Aorta (tissue), 5 donors: ENCODE data around the gene MTCP1. TPM values are rescaled to one million over a fixed set of nuclear protein-coding genes. Genes with fewer than 3 reads are reported as not detected.

Experiments used
- ATAC-seq: fragments of 200-7000 bp; cut with Tn5 transposase; one replicate; pipeline ENCODE4 v1.9.1; 2022; ENCODE audit warnings: moderate library complexity; ENCODE audit not compliant: low FRiP score
- DNase-seq, 2 donors: peaks; one replicate each; pipeline ENCODE4 v3.0.0-alpha.2; 2020
- H3K27ac ChIP-seq, 2 donors: one replicate each; pipeline ENCODE4 v1.5.1; 2013; ENCODE audit warnings: low read length in 2 of 2, mild to moderate bottlenecking in 2 of 2, moderate library complexity in 2 of 2, control low read depth in 1 of 2, inconsistent platforms in 1 of 2, low read depth in 1 of 2
- H3K27me3 ChIP-seq, 2 donors: one replicate each; pipeline ENCODE4 v1.6.1; 2013; ENCODE audit warnings: control low read depth in 1 of 2, low read length in 1 of 2, mild to moderate bottlenecking in 1 of 2, moderate library complexity in 1 of 2; ENCODE audit not compliant: insufficient read depth in 2 of 2, control insufficient read depth in 1 of 2
- H3K36me3 ChIP-seq, 2 donors: one replicate each; pipeline ENCODE4 v1.6.1; 2013; ENCODE audit warnings: control low read depth in 1 of 2, low read length in 1 of 2, mild to moderate bottlenecking in 1 of 2; ENCODE audit not compliant: insufficient read depth in 2 of 2, control insufficient read depth in 1 of 2
- H3K4me1 ChIP-seq, 2 donors: one replicate each; pipeline ENCODE4 v1.6.1; 2013; ENCODE audit warnings: low read length in 2 of 2, control low read depth in 1 of 2, mild to moderate bottlenecking in 1 of 2, moderate library complexity in 1 of 2; ENCODE audit not compliant: insufficient read depth in 2 of 2, control insufficient read depth in 1 of 2
- H3K4me3 ChIP-seq, 2 donors: one replicate each; pipeline ENCODE4 v1.5.1; 2013; ENCODE audit warnings: low read length in 2 of 2, control low read depth in 1 of 2, mild to moderate bottlenecking in 1 of 2
- H3K9me3 ChIP-seq: one replicate; pipeline ENCODE4 v1.6.1; 2013; ENCODE audit warnings: mild to moderate bottlenecking, low read length; ENCODE audit not compliant: control insufficient read depth
- WGBS, 2 donors: extraction: QIAGEN DNeasy Blood & Tissue Kit; methylation state at CpG; one replicate each; pipeline ENCODE4 v1.1.7; 2013; 5-methylcytosine and 5-hydroxymethylcytosine counted together
- intact Hi-C, 2 donors: fragments of 100-400 bp; cut with DNase I; formaldehyde crosslinking; loops; one replicate each; pipeline versions ENCODE4 v1.14.2 to v1.15.0; 2022
- polyA plus RNA-seq, 2 donors: library from polyadenylated mRNA; stranded (reverse); fragments of 200-250 nt; gene quantifications; one replicate each; pipeline ENCODE4 v1.2.3, GENCODE V29; 2013
- total RNA-seq, 2 donors: library from RNA; stranded (reverse); fragmentation: NEBNext Ultra II Directional; extraction: Animal tissue kit (Norgen Biotek cat#: 25700); gene quantifications; one replicate each; pipeline ENCODE4 v1.2.1, GENCODE V29; 2021
- donor health status: healthy with polysubstance abuse.
- donor health status: Bipolar disorder and iron deficiency.
- donor health status: DM: no; HTN: no; CAD: no.
- donor health status: DM: no; HTN: no; CAD: no.
- donor health status: DM: yes; HTN: yes; CAD: no.

Gene MTCP1
- total and polyA plus RNA-seq, 4 donors = 19.6 to 29.9 (median 21.9) TPM

DNA sequence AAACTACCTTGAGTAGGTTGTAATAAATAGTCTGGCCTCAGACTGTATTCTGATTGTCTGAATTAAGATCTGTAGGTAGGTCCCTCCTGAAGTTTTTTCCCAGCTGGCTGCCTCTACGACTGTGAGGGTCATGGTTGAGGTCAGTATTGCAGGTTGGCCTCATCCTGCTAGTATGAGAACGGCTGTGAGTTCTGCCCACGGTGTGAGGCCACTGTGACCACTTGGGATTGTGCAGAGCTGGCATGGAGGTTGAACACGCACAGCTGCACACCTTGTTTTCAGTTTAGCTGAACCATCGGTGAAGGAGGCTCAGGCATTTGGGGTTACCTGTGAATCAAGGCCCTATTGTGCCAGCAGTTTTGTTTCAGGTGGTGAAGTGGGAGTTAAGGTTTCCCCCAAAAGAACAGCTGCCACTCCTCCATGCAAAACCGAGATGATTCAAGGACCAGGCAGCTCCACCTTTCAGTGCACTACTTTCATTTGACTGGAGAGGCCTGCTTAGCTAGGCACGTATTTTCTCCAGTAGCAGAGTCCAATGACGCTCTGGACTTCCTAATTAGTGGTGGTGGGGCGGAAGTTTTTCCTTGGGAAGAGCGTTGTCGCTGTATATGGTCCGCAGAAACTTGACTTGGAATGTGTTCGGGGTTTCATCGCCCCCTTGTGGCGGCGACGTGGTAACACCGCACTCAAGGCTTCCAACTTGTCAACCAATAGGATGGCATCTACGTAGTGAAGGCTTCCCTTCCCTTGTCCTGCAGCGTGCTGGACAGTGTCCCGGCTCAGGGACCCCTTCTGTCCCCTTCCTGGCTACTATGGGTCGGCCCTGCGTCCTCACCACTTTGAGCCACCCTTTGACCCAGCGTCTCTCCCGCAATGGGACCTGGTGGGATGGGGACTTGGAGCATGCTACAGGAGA is 13.8 kb downstream of the MTCP1 start:
- Histone ChIP-seq H3K9me3 (no peaks in the 10 kb centered on the region), H3K36me3 (peaks cover 0 to 4% of the 10 kb centered on the region in 2 donors), H3K27ac (peak overlapping the region in 1 of 2 donors; percentile 1), H3K4me3 (no peak overlapping the region), H3K4me1 (no peaks in the 10 kb centered on the region), H3K27me3 (no peaks in the 10 kb centered on the region)
- intact Hi-C loops = loop anchor here in 1 of 2 donors (2.0 kb wide), 1 partner anchor 76 kb away; no protein-coding TSS in a partner anchor
- peak; percentile 68 to 80 for DNase-seq
- WGBS, 2 donors = 11 to 18% methylated on average over 25 of the region's 25 CpGs
- peak; percentile 90 for ATAC-seq

DNA sequence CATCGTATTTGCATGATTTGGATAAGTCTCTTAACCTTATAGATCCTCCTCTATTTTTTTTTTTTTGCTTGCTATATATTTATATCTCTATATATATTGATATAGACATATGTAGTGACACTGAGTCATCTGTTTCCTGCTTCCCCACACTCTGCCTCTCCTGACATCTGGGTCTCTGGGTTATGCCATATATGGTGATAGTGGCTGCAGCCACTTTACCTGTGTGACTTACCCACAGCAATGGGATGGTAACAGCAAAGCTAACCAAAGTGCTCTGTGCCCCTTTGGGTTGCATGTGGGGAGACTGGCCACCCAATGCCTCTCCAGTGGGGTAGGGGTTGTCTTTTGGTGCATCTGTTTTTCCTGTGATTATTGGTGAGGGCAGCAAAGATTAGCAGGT is 14.5 kb downstream of the MTCP1 start:
- intact Hi-C loops = loop anchor here in 1 of 2 donors (2.0 kb wide), 1 partner anchor 76 kb away; no protein-coding TSS in a partner anchor
- ATAC-seq (no peak), DNase-seq (no peak)
- no peak overlapping the region for H3K4me3 ChIP-seq
- no peaks in the 10 kb centered on the region for H3K9me3 ChIP-seq
- WGBS, 2 donors = 86 to 92% methylated on average over 1 of the region's 1 CpG
- peaks cover 0 to 2% of the 10 kb centered on the region in 2 donors for H3K36me3 ChIP-seq
- no peak overlapping the region for H3K27ac ChIP-seq
- no peaks in the 10 kb centered on the region for H3K4me1 ChIP-seq
- no peaks in the 10 kb centered on the region for H3K27me3 ChIP-seq

GRCh38 chrX:155055494-155055893 is 15.4 kb downstream of the MTCP1 start:
- Histone ChIP-seq H3K9me3 (no peaks in the 10 kb centered on the region), H3K4me3 (no peak overlapping the region), H3K36me3 (peaks cover 0 to 2% of the 10 kb centered on the region in 2 donors), H3K27me3 (no peaks in the 10 kb centered on the region), H3K27ac (no peak overlapping the region), H3K4me1 (no peaks in the 10 kb centered on the region)
- DNase-seq (no peak), ATAC-seq (no peak)
- 71 to 87% methylated on average over 3 of the region's 3 CpGs for WGBS, 2 donors
- intact Hi-C loops = no loop called here

DNA sequence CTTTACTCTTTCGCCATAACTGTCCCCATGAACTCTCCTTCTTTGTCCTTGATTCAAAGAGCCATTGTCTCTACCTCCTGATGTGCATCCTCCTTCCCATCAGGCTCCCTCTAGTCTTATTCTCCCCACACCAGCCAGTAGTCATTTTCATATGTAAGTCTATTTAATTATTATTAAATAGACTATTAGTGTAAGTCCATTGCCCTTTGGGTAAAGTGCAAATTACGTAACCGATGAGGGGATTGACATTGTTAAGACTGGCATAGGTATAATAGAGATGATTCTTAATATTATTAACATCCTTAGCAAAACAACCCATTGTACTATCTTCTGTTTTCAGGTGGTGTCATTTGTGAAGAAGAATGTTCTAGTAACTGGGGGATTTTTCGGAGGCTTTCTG is 16.7 kb downstream of the MTCP1 start:
- no peak overlapping the region for H3K4me3 ChIP-seq
- intact Hi-C loops = loop anchor here in 1 of 2 donors (5.0 kb wide), 1 partner anchor 67 kb away; no protein-coding TSS in a partner anchor
- ATAC-seq (no peak), DNase-seq (no peak)
- H3K4me1 ChIP-seq = no peaks in the 10 kb centered on the region
- WGBS, 2 donors = 88 to 91% methylated on average over 4 of the region's 4 CpGs
- H3K9me3 ChIP-seq = no peaks in the 10 kb centered on the region
- H3K27me3 ChIP-seq = no peaks in the 10 kb centered on the region
- H3K36me3 ChIP-seq = no peaks in the 10 kb centered on the region
- no peak overlapping the region for H3K27ac ChIP-seq

DNA sequence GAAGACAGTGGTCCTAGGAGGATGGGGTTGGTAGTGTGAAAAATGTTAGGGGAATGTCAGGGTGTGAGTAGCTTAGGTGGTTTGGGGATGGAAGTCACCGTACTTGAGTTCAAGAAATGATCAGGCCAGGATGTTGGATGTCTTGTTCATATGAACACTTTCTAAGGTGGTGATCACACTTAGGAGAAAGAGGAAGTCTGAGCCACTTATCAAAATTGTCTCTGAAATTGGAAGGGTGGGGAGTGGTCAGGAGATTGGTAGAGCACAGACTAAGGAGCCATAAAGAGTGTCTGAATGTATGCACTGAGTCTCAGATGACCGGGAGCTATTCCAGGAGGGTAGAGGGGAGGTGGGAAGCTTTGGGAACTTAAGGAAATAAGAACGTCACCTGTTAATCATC is 17.3 kb downstream of the MTCP1 start:
- intact Hi-C loops = loop anchor here in 1 of 2 donors (5.0 kb wide), 1 partner anchor 66 kb away; no protein-coding TSS in a partner anchor
- ATAC-seq = no peak

DNA sequence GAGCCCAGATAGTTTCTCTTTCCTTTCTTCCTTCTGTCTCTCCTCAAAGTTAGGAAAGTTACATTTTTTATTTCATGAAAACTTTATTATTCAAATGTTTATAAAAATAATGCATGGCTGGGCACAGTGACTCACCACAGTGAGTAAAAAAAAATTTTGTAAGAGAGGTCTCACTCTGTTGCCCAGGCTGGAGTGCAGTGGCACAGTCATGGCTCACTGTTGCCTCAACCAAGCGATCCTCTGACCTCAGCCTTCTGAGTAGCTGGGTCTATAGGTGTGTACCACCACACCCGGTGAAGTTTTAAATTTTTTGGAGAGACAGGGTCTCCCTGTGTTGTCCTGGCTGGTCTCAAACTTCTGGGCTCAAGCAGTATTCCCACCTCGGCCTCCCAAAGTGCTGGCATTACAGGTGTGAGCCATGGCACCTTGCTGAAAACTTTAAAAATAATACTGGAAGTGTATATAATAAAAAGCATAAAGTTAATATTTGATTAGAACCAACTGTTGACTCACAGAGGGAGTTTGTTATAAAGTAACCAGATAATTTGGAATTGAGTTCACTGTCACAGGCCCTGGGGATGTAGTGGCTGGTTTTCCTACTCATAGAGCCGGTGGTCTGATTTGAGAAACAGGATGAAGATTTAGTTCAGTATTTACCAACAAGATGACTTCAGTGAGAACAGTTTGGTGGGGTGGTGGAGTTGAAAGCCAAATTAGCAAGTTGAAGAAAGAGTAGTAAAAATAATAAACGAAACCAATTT is 18.0 kb downstream of the MTCP1 start:
- Histone ChIP-seq H3K4me1 (no peaks in the 10 kb centered on the region), H3K27me3 (no peaks in the 10 kb centered on the region), H3K36me3 (no peaks in the 10 kb centered on the region), H3K9me3 (no peaks in the 10 kb centered on the region), H3K27ac (no peak overlapping the region), H3K4me3 (no peak overlapping the region)
- DNase-seq = no peak
- WGBS, 2 donors = 73 to 92% methylated on average over 5 of the region's 5 CpGs
- intact Hi-C loops = loop anchor here in 1 of 2 donors (5.0 kb wide), 1 partner anchor 66 kb away; no protein-coding TSS in a partner anchor
- ATAC-seq = no peak

More for the DNA sequence above, 17.3 kb downstream of the MTCP1 start:
- Histone ChIP-seq H3K4me1 (no peaks in the 10 kb centered on the region), H3K9me3 (no peaks in the 10 kb centered on the region), H3K27me3 (no peaks in the 10 kb centered on the region), H3K27ac (no peak overlapping the region), H3K36me3 (no peaks in the 10 kb centered on the region), H3K4me3 (no peak overlapping the region)
- DNase-seq = no peak
- WGBS, 2 donors = 74 to 91% methylated on average over 3 of the region's 3 CpGs

DNA sequence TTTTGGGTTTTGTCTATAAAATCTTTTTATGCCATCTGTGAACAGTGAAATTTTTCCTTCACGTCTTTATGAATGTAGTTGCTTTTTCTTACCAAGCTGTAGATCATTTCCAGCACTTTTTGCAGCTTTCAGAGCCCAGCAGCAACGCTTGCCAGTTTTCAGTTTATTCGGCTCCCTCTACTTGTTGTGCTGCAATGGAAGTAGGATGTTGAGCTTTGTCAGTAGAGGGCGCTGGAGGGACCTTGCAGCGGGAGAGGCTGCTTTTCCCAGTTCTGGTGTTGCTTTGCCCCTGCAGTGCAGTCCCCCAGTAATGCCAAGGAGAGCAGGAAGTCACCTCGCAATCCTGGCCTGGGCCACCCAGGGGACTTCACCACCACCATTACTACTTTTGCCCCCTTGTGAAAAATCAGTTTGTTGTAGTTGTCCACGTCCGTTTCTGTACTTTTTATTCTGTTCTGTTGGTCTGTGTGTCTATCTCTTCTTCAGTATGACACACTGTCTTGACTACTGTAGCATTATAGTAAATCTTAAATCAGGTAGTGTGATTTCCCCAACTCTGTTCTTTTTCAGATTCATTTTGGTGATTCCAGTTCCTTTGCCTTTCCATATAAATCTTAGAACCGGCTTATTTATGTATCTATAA is 21.8 kb downstream of the MTCP1 start:
- Histone ChIP-seq H3K9me3 (no peaks in the 10 kb centered on the region), H3K36me3 (peaks cover 0 to 4% of the 10 kb centered on the region in 2 donors), H3K4me3 (no peak overlapping the region), H3K27ac (no peak overlapping the region), H3K27me3 (no peaks in the 10 kb centered on the region), H3K4me1 (no peaks in the 10 kb centered on the region)
- DNase-seq (peak in 1 of 2 donors; percentile 55), ATAC-seq (peak; percentile 60)
- WGBS, 2 donors = 31 to 35% methylated on average over 9 of the region's 9 CpGs
- intact Hi-C loops = no loop called here

GRCh38 chrX:155046811-155047528 is 24.0 kb downstream of the MTCP1 start:
- no peaks in the 10 kb centered on the region for H3K27me3 ChIP-seq
- ATAC-seq (no peak), DNase-seq (no peak)
- no peak overlapping the region for H3K4me3 ChIP-seq
- peaks cover 0 to 4% of the 10 kb centered on the region in 2 donors for H3K36me3 ChIP-seq
- no peak overlapping the region for H3K27ac ChIP-seq
- no peaks in the 10 kb centered on the region for H3K9me3 ChIP-seq
- no peaks in the 10 kb centered on the region for H3K4me1 ChIP-seq
- WGBS, 2 donors = 61 to 87% methylated on average over 5 of the region's 5 CpGs
- intact Hi-C loops = no loop called here
